ENCODE results near the gene MCF2L.

DNA sequence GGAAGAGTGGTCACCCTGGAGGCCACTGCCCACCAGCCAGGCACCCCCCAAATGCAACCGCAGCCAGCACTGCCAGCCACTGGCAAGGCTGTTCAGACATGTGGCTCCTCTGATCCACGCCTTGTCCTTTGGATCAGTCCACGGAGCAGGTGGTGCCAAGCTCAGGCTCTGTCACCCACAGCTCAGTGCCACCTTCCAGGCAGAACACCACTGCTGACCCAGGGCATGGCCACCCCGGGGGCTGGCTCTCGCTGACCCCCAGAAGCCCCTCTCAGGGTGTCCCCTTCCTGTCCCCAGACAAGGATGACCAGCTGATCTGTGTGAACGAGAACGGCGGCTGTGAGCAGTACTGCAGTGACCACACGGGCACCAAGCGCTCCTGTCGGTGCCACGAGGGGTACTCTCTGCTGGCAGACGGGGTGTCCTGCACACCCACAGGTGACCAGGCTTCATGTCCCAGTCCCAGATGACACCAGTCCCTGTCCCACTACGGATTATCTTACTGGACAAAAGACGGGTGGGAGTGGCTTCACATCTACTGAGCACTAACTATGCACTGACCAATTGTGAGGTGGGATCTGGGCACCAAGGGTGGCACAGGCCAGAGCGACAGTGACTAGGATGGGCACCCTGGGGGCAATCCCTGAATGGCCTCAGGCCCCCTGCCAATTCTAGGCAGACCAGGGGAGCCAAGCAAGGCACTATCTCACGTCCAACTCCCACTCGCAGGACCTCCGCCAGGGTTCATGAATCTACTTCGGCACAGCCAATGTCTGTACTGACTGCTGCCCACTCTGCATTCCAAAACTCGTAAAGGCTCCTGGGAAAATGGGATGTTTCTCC is 146.6 kb downstream of the MCF2L start:
- TF ChIP-seq SIN3A (IDR thresholded peaks at IDR 0.05; ENCODE audit: borderline replicate concordance, insufficient read depth, low read length) (no peak), POLR2AphosphoS5 (IDR thresholded peaks at IDR 0.05; ENCODE audit: low read depth, low read length) (no peak)
